SK-N-DZ (cell line): ENCODE measurements around the gene DTNB.

Source experiments
- small RNA-seq, 2 experiments: library from RNA; depleted of rRNA; stranded (forward); fragments of <200 nt; gene quantifications; one replicate each; pipeline ENCODE3, GENCODE V24; 2014

DTNB gene

Small RNAs within 50 kb of the gene (small RNA-seq; reads per million reads assigned to genes)
- gene MIR1301: 0.45 to 3.9 reads per million in 2 experiments
- gene RF00019: 0 reads per million in 2 experiments
